Endothelial cell of umbilical vein (primary cell): Measurements from ENCODE around the gene CNNM2. TPM values are rescaled to one million over a fixed set of nuclear protein-coding genes. Genes with fewer than 3 reads are reported as not detected.

Experiments used
- BruUV-seq: library from RNA; stranded (reverse); fragments of 400-500 nt; replicated peaks from 2 replicates; lab custom pipeline; 2021; lab: Mats Ljungman, UMichigan
- CTCF ChIA-PET: fragments of 300-600, 350-600 bp; sonication (Branson Sonifier 250); formaldehyde crosslinking; loops from one replicate; lab custom pipeline; 2021; ENCODE audit warnings: antibody characterized with exemption, inconsistent platforms; lab: Charles Lee
- POLR2A ChIA-PET: fragments of 300-600, 350-600 bp; sonication (Branson Sonifier 250); formaldehyde crosslinking; loops from one replicate; lab custom pipeline; 2021; ENCODE audit warnings: antibody characterized with exemption, inconsistent platforms; lab: Charles Lee
- DNase-seq: peaks from one replicate; pipeline ENCODE4 v3.0.0-alpha.2; 2011; ENCODE audit warnings: low read depth, low spot score
- FAIRE-seq: peaks from 2 replicates; lab custom pipeline; 2011; peaks lifted over from hg19 to GRCh38; lab: Jason Lieb, UNC
- H2AFZ ChIP-seq: 2 replicates; pipeline ENCODE4 v1.6.0; 2012; ENCODE audit warnings: low read depth, low read length, control low read depth, inconsistent platforms
- H3K27ac ChIP-seq: 2 replicates; pipeline ENCODE4 v1.5.1; 2011; ENCODE audit warnings: low read depth, mild to moderate bottlenecking, control low read depth, low read length, moderate library complexity; ENCODE audit not compliant: insufficient read depth
- H3K27me3 ChIP-seq, 2 experiments: 2 replicates each; pipeline versions ENCODE4 v1.6.0 to v1.6.1; 2011; ENCODE audit warnings: low read length in 2 of 2, mixed read lengths in 1 of 2; ENCODE audit not compliant: control insufficient read depth in 2 of 2, insufficient read depth in 2 of 2
- H3K36me3 ChIP-seq, 2 experiments: 2 replicates in 1 of 2; 3 replicates in 1 of 2; pipeline ENCODE4 v1.5.1; 2011; ENCODE audit warnings: low read length in 2 of 2, mild to moderate bottlenecking in 1 of 2, moderate library complexity in 1 of 2; ENCODE audit not compliant: control insufficient read depth in 2 of 2, insufficient read depth in 2 of 2; ENCODE audit errors: extremely low read depth in 1 of 2
- H3K4me1 ChIP-seq: 3 replicates; pipeline ENCODE4 v1.5.1; 2011; ENCODE audit warnings: mild to moderate bottlenecking, low read length; ENCODE audit not compliant: control insufficient read depth, insufficient read depth; ENCODE audit errors: extremely low read depth
- H3K4me2 ChIP-seq: 2 replicates; pipeline ENCODE4 v1.6.1; 2011; ENCODE audit warnings: low read length, control low read depth, mixed read lengths; ENCODE audit not compliant: insufficient read depth
- H3K4me3 ChIP-seq, 3 experiments: fragments of 200-600 bp in 1 of 3; sonication (generic), shearing (Covaris generic) in 1 of 3; replicated peaks in 1 of 3; 2 replicates each; pipeline ENCODE4 v1.5.1; 2011 to 2016; ENCODE audit warnings: control low read depth in 3 of 3, low read length in 3 of 3, mild to moderate bottlenecking in 2 of 3, inconsistent platforms in 1 of 3, low read depth in 1 of 3, moderate library complexity in 1 of 3; ENCODE audit not compliant: insufficient read depth in 1 of 3
- H3K79me2 ChIP-seq: 2 replicates; pipeline ENCODE4 v1.6.0; 2012; ENCODE audit warnings: low read length, inconsistent platforms; ENCODE audit not compliant: control insufficient read depth, insufficient read depth
- H3K9ac ChIP-seq: replicated peaks from 2 replicates; pipeline ENCODE3; 2011; ENCODE audit warnings: low read length, control low read depth; ENCODE audit not compliant: insufficient read depth; ENCODE audit errors: extremely low read depth
- H3K9me1 ChIP-seq: replicated peaks from 3 replicates; pipeline ENCODE4 v1.6.0; 2011; ENCODE audit warnings: mild to moderate bottlenecking, low read length; ENCODE audit not compliant: control insufficient read depth, insufficient read depth; ENCODE audit errors: extremely low read depth
- H3K9me3 ChIP-seq: replicated peaks from 2 replicates; pipeline ENCODE4 v1.5.1; 2012; ENCODE audit warnings: low read length, inconsistent platforms; ENCODE audit not compliant: control insufficient read depth, insufficient read depth
- H4K20me1 ChIP-seq: replicated peaks from 2 replicates; pipeline ENCODE3; 2011; ENCODE audit warnings: mild to moderate bottlenecking, low read length; ENCODE audit not compliant: control insufficient read depth, insufficient read depth; ENCODE audit errors: extremely low read depth
- CTCF ChIP-seq, 2 donors: IDR thresholded peaks; 1 replicate in 1 of 2; 2 replicates in 1 of 2; pipeline ENCODE4 v1.5.1; 2011; ENCODE audit warnings: low read length in 2 of 2, mild to moderate bottlenecking in 2 of 2, moderate library complexity in 2 of 2, control low read depth in 1 of 2, inconsistent platforms in 1 of 2, low read depth in 1 of 2; ENCODE audit not compliant: insufficient read depth in 1 of 2; ENCODE audit errors: extremely low read depth in 1 of 2
- EZH2 ChIP-seq: IDR thresholded peaks from 2 replicates; pipeline ENCODE4 v1.6.1; 2012; ENCODE audit warnings: borderline replicate concordance, low read depth, mild to moderate bottlenecking, moderate library complexity, low read length, inconsistent platforms; ENCODE audit not compliant: severe bottlenecking
- FOS ChIP-seq: IDR thresholded peaks from 2 replicates; pipeline ENCODE4 v1.6.1; 2011; ENCODE audit warnings: mild to moderate bottlenecking, low read length, moderate library complexity, borderline replicate concordance; ENCODE audit not compliant: insufficient read depth
- GATA2 ChIP-seq: IDR thresholded peaks from 2 replicates; pipeline ENCODE4 v1.7.0; 2011; ENCODE audit warnings: low read depth, mild to moderate bottlenecking, moderate library complexity, mixed read lengths, low read length; ENCODE audit not compliant: insufficient read length, insufficient read depth
- JUN ChIP-seq: IDR thresholded peaks from 2 replicates; pipeline ENCODE4 v1.6.1; 2011; ENCODE audit warnings: borderline replicate concordance, low read depth; ENCODE audit not compliant: insufficient read length, insufficient read depth
- MAX ChIP-seq: IDR thresholded peaks from 2 replicates; pipeline ENCODE4 v1.6.1; 2011; ENCODE audit not compliant: insufficient read depth, insufficient read length
- MYC ChIP-seq: IDR thresholded peaks from one replicate; pipeline ENCODE4 v1.6.1; 2011; ENCODE audit warnings: mild to moderate bottlenecking, low read depth, low read length
- POLR2A ChIP-seq: IDR thresholded peaks from 2 replicates; pipeline ENCODE4 v1.6.1; 2012; ENCODE audit warnings: low read depth, mild to moderate bottlenecking, control low read depth, low read length
- POLR2AphosphoS5 ChIP-seq: IDR thresholded peaks from 2 replicates; pipeline ENCODE4 v1.6.1; 2012; ENCODE audit warnings: low read depth, mild to moderate bottlenecking, control low read depth, low read length, moderate library complexity; ENCODE audit not compliant: insufficient read depth
- dilution Hi-C: fragments of 300-500 bp; cut with MboI; formaldehyde crosslinking; loops from one replicate; pipeline ENCODE4 v1.15.0; 2019; ENCODE audit warnings: low sequenced_read_pairs; ENCODE audit not compliant: extremely low pct_ligation_motif_present
- intact Hi-C: fragments of 100-400 bp; cut with micrococcal nuclease; formaldehyde crosslinking; loops from one replicate; pipeline ENCODE4 v1.10.0; 2022
- polyA plus RNA-seq, 4 experiments: library from polyadenylated mRNA; depleted of rRNA in 3 of 4; stranded (reverse) in 3 of 4; unstranded in 1 of 4; fragments of >200 nt; gene quantifications; 2 replicates each; pipeline versions ENCODE4 v1.2.1 to v1.2.3, GENCODE V29; 2011 to 2012; ENCODE audit warnings: missing spikeins in 1 of 4
- total RNA-seq: library from RNA; stranded (reverse); gene quantifications from 2 replicates; pipeline ENCODE4 v1.2.3, GENCODE V29; 2021

Gene CNNM2
- total and polyA plus RNA-seq, 2 donors (not counting 3 experiments of a cell fraction or from before 2014, with no cell fraction given) = 1.9 to 3.0 TPM

- H3K4me1 ChIP-seq = no peaks in the 10 kb centered on the region
- no peaks in the 10 kb centered on the region for H3K27me3 ChIP-seq
- BruUV-seq = no TSS peak
- ChIA-PET CTCF (no interaction called here), POLR2A (interaction anchor here (0.7 kb wide), 1 partner anchor 18 kb away, joined by 4 read pairs; no protein-coding TSS in a partner anchor)
- no peaks in the 10 kb centered on the region for H3K9me3 ChIP-seq
- H3K9me1 ChIP-seq = no peaks in the 10 kb centered on the region
- TF ChIP-seq POLR2A (no peak), CTCF (IDR thresholded peaks at IDR 0.05; ENCODE audit: extremely low read depth in 1 of 2, insufficient read depth in 1 of 2, low read depth in 1 of 2, low read length in 2 of 2) (no peak), GATA2 (no peak), EZH2 (no peak), MAX (no peak), FOS (no peak), JUN (no peak), POLR2AphosphoS5 (no peak), MYC (no peak)
- H3K36me3 ChIP-seq = no peaks in the 10 kb centered on the region
- H3K79me2 ChIP-seq = no peaks in the 10 kb centered on the region
- FAIRE-seq (no peak), DNase-seq (no peak)
- dilution Hi-C loops (no loop called here), intact Hi-C loops (no loop called here)
- no peak overlapping the region for H2AFZ ChIP-seq
- H3K4me2 ChIP-seq = no peak overlapping the region
- no peaks in the 10 kb centered on the region for H4K20me1 ChIP-seq
- H3K27ac ChIP-seq = no peak overlapping the region
- no peak overlapping the region for H3K9ac ChIP-seq
- H3K4me3 ChIP-seq = no peak overlapping the region
Measured at GRCh38 chr10:102970562-102971340, 52.7 kb downstream of the CNNM2 start.
